ENCODE results near the gene HHAT.

HHAT gene

GRCh38 chr1:210591214-210591613, 262.5 kb downstream of the HHAT start:
- no peak for DNase-seq (ENCODE audit: extremely low spot score)
- no peak for TF ChIP-seq CTCF (IDR thresholded peaks at IDR 0.05; ENCODE audit: control extremely low read depth, extremely low read depth, low read depth, missing control alignments)
- ChIA-PET CTCF (no interaction called here), POLR2A (no interaction called here)

- CTCF ChIA-PET: no interaction called here
- TF ChIP-seq CTCF (IDR thresholded peaks at IDR 0.05; ENCODE audit: control extremely low read depth, extremely low read depth, low read depth, missing control alignments): no peak
- POLR2A ChIA-PET: no interaction called here
- no peak for DNase-seq (ENCODE audit: extremely low spot score)
Measured at GRCh38 chr1:210594605-210595004, 265.9 kb downstream of the HHAT start.

- TF ChIP-seq CTCF (IDR thresholded peaks at IDR 0.05; ENCODE audit: control extremely low read depth, extremely low read depth, low read depth, missing control alignments): no peak
- POLR2A ChIA-PET: interaction anchor here (0.6 kb wide), 1 partner anchor 36 kb away, joined by 5 read pairs; no protein-coding TSS in a partner anchor
- no peak for DNase-seq (ENCODE audit: extremely low spot score)
- CTCF ChIA-PET: no interaction called here
Measured at GRCh38 chr1:210596641-210597040, 267.9 kb downstream of the HHAT start.

- ChIA-PET CTCF (interaction anchor here (1.6 kb wide), 1 partner anchor 16 kb away, joined by 4 read pairs; no protein-coding TSS in a partner anchor), POLR2A (interaction anchor here (0.6 kb wide), 1 partner anchor 37 kb away, joined by 5 read pairs; no protein-coding TSS in a partner anchor)
- no peak for DNase-seq (ENCODE audit: extremely low spot score)
- TF ChIP-seq CTCF (IDR thresholded peaks at IDR 0.05; ENCODE audit: control extremely low read depth, extremely low read depth, low read depth, missing control alignments): no peak
Measured at GRCh38 chr1:210597555-210598134, 268.9 kb downstream of the HHAT start.

GRCh38 chr1:210598135-210598652, 269.5 kb downstream of the HHAT start:
- DNase-seq (ENCODE audit: extremely low spot score): no peak
- ChIA-PET CTCF (interaction anchor here (1.4 to 1.6 kb wide), 2 partner anchors 14 to 16 kb away, joined by 4 to 7 read pairs; no protein-coding TSS in a partner anchor), POLR2A (no interaction called here)

GRCh38 chr1:210600421-210601159, 271.9 kb downstream of the HHAT start:
- DNase-seq (ENCODE audit: extremely low spot score): no peak
- CTCF ChIA-PET: no interaction called here
- POLR2A ChIA-PET: no interaction called here
- TF ChIP-seq CTCF (IDR thresholded peaks at IDR 0.05; ENCODE audit: control extremely low read depth, extremely low read depth, low read depth, missing control alignments): no peak

More at GRCh38 chr1:210598135-210598652, 269.5 kb downstream of the HHAT start:
- no peak for TF ChIP-seq CTCF (IDR thresholded peaks at IDR 0.05; ENCODE audit: control extremely low read depth, extremely low read depth, low read depth, missing control alignments)

Data from GM10248 (cell line).